Neural crest cell (in vitro differentiated cells): Measurements from ENCODE around the gene GRAMD4. TPM values are rescaled to one million over a fixed set of nuclear protein-coding genes. Genes with fewer than 3 reads are reported as not detected.
A peak's percentile ranks its signal among the peaks of the same experiment; 100 is the strongest.

ENCODE experiments used
- DNase-seq: peaks from one replicate; pipeline ENCODE4 v3.0.0; 2021; ENCODE audit warnings: low read depth, mixed read lengths, low spot score
- H3K27ac Mint-ChIP-seq: one replicate; pipeline ENCODE4 v1.8.0; 2021; ENCODE audit warnings: mild to moderate bottlenecking, mixed read lengths; ENCODE audit not compliant: unreplicated experiment
- H3K27me3 Mint-ChIP-seq: 2 replicates; pipeline ENCODE4 v1.8.0; 2021; ENCODE audit warnings: low read depth, mild to moderate bottlenecking, mixed read lengths
- H3K36me3 Mint-ChIP-seq: 2 replicates; pipeline ENCODE4 v1.8.0; 2021; ENCODE audit warnings: low read depth, mild to moderate bottlenecking, mixed read lengths
- H3K4me1 Mint-ChIP-seq: 2 replicates; pipeline ENCODE4 v1.8.0; 2021; ENCODE audit warnings: mixed read lengths
- H3K4me3 Mint-ChIP-seq: one replicate; pipeline ENCODE4 v1.8.0; 2021; ENCODE audit warnings: mild to moderate bottlenecking, mixed read lengths
- H3K9me3 Mint-ChIP-seq: 2 replicates; pipeline ENCODE4 v1.8.0; 2021; ENCODE audit warnings: mixed read lengths
- CTCF ChIP-seq: fragments of 200-600 bp; sonication (generic); conservative IDR thresholded peaks from 2 replicates; pipeline ENCODE4 v1.5.0; 2021; ENCODE audit warnings: antibody characterized with exemption, mild to moderate bottlenecking
- total RNA-seq: library from RNA; stranded (reverse); gene quantifications from 2 replicates; pipeline ENCODE4 v1.2.1, GENCODE V29; 2021

GRAMD4 gene
- total RNA-seq, 1 donor from 2014 or later: 34.1 TPM

DNA sequence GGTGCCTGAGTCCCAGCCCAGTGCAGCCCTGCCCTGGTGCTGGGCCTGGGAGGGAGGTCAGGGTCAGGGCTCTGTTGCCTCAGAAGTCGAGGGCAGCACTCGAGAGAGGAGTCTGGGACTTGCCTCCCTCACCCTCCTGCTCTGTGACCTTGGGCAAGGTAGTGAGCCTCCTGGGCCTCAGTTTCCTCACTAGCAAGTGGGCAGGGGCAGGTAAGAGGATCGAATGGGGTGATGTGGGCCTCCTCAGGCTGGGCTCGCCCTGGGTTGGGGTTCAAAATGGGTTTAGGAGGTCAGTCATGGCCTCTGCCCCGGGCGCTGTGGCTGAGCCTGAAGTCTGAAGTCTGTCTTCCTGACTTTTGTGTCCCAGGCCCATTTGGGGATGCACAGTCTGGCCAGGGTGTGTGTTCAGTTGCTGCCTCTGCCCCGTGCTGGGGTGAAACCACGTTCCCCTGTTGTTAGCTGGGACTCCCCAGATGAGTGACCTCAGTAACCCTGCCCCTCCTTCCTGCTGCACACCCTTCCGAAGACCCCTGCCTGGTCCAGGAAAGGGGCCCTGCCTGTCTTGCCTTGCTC, 41.8 kb upstream of the GRAMD4 start:
- H3K36me3 Mint-ChIP-seq: no peaks in the 10 kb centered on the region
- H3K27me3 Mint-ChIP-seq: peaks cover 23% of the 10 kb centered on the region
- no peak overlapping the region for H3K27ac Mint-ChIP-seq
- no peaks in the 10 kb centered on the region for H3K9me3 Mint-ChIP-seq
- DNase-seq: no peak
- peak overlapping the region; percentile 88 for H3K4me3 Mint-ChIP-seq
- no peak for TF ChIP-seq CTCF
- peaks cover 23% of the 10 kb centered on the region for H3K4me1 Mint-ChIP-seq

- H3K4me3 Mint-ChIP-seq: peak overlapping the region; percentile 88
- H3K27me3 Mint-ChIP-seq: peaks cover 29% of the 10 kb centered on the region
- H3K4me1 Mint-ChIP-seq: peaks cover 24% of the 10 kb centered on the region
- H3K36me3 Mint-ChIP-seq: no peaks in the 10 kb centered on the region
- no peak for DNase-seq
- H3K27ac Mint-ChIP-seq: peak overlapping the region; percentile 67
- no peak for TF ChIP-seq CTCF
- H3K9me3 Mint-ChIP-seq: no peaks in the 10 kb centered on the region
Measured at GRCh38 chr22:46578824-46579561, 41.2 kb upstream of the GRAMD4 start.

GRCh38 chr22:46579751-46580449, 40.3 kb upstream of the GRAMD4 start:
- H3K36me3 Mint-ChIP-seq: no peaks in the 10 kb centered on the region
- peaks cover 37% of the 10 kb centered on the region for H3K27me3 Mint-ChIP-seq
- no peak overlapping the region for H3K27ac Mint-ChIP-seq
- DNase-seq: no peak
- no peak for TF ChIP-seq CTCF
- no peaks in the 10 kb centered on the region for H3K9me3 Mint-ChIP-seq
- H3K4me3 Mint-ChIP-seq: peak overlapping the region; percentile 88
- H3K4me1 Mint-ChIP-seq: peaks cover 29% of the 10 kb centered on the region

DNA sequence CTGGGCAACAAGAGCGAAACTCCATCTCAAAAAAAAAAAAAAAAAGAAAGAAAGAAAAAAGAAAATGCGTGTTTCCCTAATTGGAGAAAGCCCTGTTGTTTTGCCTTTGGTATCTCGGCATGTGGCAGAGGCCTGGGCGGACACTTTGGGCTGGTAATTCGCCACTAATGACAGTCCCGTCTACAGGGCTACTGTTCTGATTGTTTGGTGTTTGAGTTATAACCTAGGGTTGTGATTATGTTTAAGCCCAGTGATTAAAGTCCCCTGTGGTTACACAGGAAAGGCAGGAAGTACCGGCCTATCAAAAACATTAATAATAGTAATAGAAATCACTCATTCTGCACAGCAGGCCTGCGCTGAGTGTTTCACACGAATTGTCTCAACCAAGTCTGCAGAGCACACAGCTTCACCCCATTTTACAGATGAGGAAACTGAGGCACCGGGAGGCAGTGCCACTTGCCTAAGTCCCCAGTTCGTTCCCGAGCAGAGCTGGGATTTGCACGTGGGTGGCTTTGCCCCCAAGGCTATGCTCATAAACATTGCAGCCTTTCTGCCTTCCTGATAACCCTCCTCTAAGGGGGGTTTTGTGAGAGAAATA, 39.1 kb upstream of the GRAMD4 start:
- no peak for DNase-seq
- Mint-ChIP-seq H3K27me3 (peaks cover 34% of the 10 kb centered on the region), H3K36me3 (no peaks in the 10 kb centered on the region), H3K4me3 (no peak overlapping the region), H3K27ac (no peak overlapping the region), H3K9me3 (no peaks in the 10 kb centered on the region), H3K4me1 (peaks cover 29% of the 10 kb centered on the region)
- no peak for TF ChIP-seq CTCF

DNA sequence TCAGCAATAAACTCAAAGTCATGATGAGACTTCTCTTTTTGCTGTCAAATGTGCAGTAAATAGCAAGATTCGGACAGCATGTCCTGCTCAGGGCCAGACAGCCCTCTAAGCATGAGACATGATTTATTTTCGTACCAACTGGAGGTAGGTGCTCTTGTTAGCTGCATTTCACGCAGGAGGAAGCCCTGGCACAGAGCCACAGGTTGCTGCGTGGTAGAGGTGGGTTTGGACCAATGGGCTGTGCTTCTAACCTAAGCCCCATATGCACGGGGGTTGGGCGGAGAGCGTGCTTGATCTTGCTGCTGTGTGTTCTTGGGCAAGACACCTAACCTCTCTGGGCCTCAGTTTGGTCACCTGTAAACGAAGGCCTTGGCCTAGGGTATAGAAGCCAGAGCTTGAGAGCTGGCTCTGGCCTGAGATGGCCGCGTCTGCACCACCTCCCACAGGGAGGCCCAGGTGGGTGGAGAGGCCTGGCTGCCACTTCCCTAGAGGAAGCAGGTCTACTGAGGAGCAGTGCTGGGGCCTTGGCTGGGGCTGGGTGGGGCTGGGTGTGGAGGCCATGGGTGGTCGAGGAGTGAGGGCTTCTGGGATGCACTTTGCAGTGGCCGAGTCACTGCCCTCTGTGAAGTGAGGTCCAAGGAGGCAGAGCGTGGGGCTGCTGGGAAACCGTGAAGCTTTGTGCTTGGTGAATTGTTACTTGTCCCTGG, 38.5 kb upstream of the GRAMD4 start:
- H3K36me3 Mint-ChIP-seq: no peaks in the 10 kb centered on the region
- H3K27ac Mint-ChIP-seq: no peak overlapping the region
- no peak for DNase-seq
- H3K4me1 Mint-ChIP-seq: peaks cover 29% of the 10 kb centered on the region
- H3K4me3 Mint-ChIP-seq: peak overlapping the region; percentile 13
- TF ChIP-seq CTCF: no peak
- H3K9me3 Mint-ChIP-seq: no peaks in the 10 kb centered on the region
- peaks cover 31% of the 10 kb centered on the region for H3K27me3 Mint-ChIP-seq
